OCI-M2 (cell line): ENCODE data around the gene AGR3.

Source experiments
- DNase-seq: peaks from one replicate; lab custom pipeline; 2025; ENCODE audit not compliant: unreplicated experiment; lab: John Stamatoyannopoulos, UW

The AGR3 gene

GRCh38 chr7:16881844-16882243, at the start of gene AGR3:
Gene AGR3, minus strand, starts transcription at chr7:16881983. Its CDS starts 3,365 bp downstream, at chr7:16878618.
- no peak for DNase-seq

GRCh38 chr7:16930946-16931345, 49.2 kb upstream of the AGR3 start:
- DNase-seq: no peak

- no peak for DNase-seq
Measured at GRCh38 chr7:16929146-16929762, 47.5 kb upstream of the AGR3 start.

- no peak for DNase-seq
Measured at GRCh38 chr7:16926861-16927260, 45.1 kb upstream of the AGR3 start.

GRCh38 chr7:16926283-16926682, 44.5 kb upstream of the AGR3 start:
- DNase-seq: no peak

GRCh38 chr7:16925609-16926008, 43.8 kb upstream of the AGR3 start:
- no peak for DNase-seq

GRCh38 chr7:16923019-16923418, 41.2 kb upstream of the AGR3 start:
- no peak for DNase-seq

GRCh38 chr7:16921644-16922257, 40.0 kb upstream of the AGR3 start:
- DNase-seq: no peak

GRCh38 chr7:16921151-16921550, 39.4 kb upstream of the AGR3 start:
- no peak for DNase-seq

- no peak for DNase-seq
Measured at GRCh38 chr7:16919440-16919839, 37.7 kb upstream of the AGR3 start.

GRCh38 chr7:16918288-16918895, 36.6 kb upstream of the AGR3 start:
- no peak for DNase-seq

GRCh38 chr7:16916738-16917137, 35.0 kb upstream of the AGR3 start:
- no peak for DNase-seq

GRCh38 chr7:16916105-16916639, 34.4 kb upstream of the AGR3 start:
- no peak for DNase-seq

GRCh38 chr7:16915405-16915804, 33.6 kb upstream of the AGR3 start:
- DNase-seq: no peak

- no peak for DNase-seq
Measured at GRCh38 chr7:16914771-16915170, 33.0 kb upstream of the AGR3 start.

GRCh38 chr7:16913643-16914042, 31.9 kb upstream of the AGR3 start:
- no peak for DNase-seq

GRCh38 chr7:16912540-16912939, 30.8 kb upstream of the AGR3 start:
- no peak for DNase-seq

GRCh38 chr7:16908561-16908960, 26.8 kb upstream of the AGR3 start:
- no peak for DNase-seq

- DNase-seq: no peak
Measured at GRCh38 chr7:16905300-16906044, 23.7 kb upstream of the AGR3 start.

- DNase-seq: no peak
Measured at GRCh38 chr7:16904076-16904475, 22.3 kb upstream of the AGR3 start.

- DNase-seq: no peak
Measured at GRCh38 chr7:16900209-16900768, 18.5 kb upstream of the AGR3 start.
